GM23338 (cell line): ENCODE data around the gene EXOC3L2. TPM values are rescaled to one million over a fixed set of nuclear protein-coding genes. Genes with fewer than 3 reads are reported as not detected.

Source experiments
- ATAC-seq: fragments of 200-7000 bp; cut with Tn5 transposase; 3 replicates; pipeline ENCODE4 v1.9.1; 2020
- DNase-seq: peaks from one replicate; pipeline ENCODE4 v3.0.0-alpha.2; 2015; ENCODE audit warnings: low spot score
- H2AFZ ChIP-seq: fragments of 200-600 bp; sonication (generic); 2 replicates; pipeline ENCODE4 v1.8.0; 2016; ENCODE audit warnings: antibody characterized with exemption, mild to moderate bottlenecking, moderate library complexity
- H3F3A ChIP-seq: fragments of 200-600 bp; sonication (generic); replicated peaks from 2 replicates; pipeline ENCODE4 v1.8.0; 2017; ENCODE audit warnings: antibody characterized with exemption, mixed run types, low read depth
- H3K27ac ChIP-seq: fragments of 200-600 bp; sonication (generic); 2 replicates; pipeline ENCODE4 v1.6.1; 2016; ENCODE audit warnings: low read depth
- H3K27me3 ChIP-seq: fragments of 200-600 bp; sonication (generic); 2 replicates; pipeline ENCODE4 v1.8.0; 2016; ENCODE audit warnings: mild to moderate bottlenecking, mixed run types, moderate library complexity; ENCODE audit not compliant: insufficient read depth
- H3K36me3 ChIP-seq: fragments of 200-600 bp; sonication (generic); 2 replicates; pipeline ENCODE4 v1.8.0; 2016; ENCODE audit warnings: mild to moderate bottlenecking; ENCODE audit not compliant: insufficient read depth
- H3K4me1 ChIP-seq: fragments of 200-600 bp; sonication (generic); 2 replicates; pipeline ENCODE4 v1.8.0; 2016; ENCODE audit warnings: mild to moderate bottlenecking, moderate library complexity; ENCODE audit not compliant: insufficient read depth
- H3K4me2 ChIP-seq: fragments of 200-600 bp; sonication (generic); 2 replicates; pipeline ENCODE4 v1.7.1; 2017; ENCODE audit warnings: mixed run types
- H3K4me3 ChIP-seq: fragments of 200-600 bp; sonication (generic); 2 replicates; pipeline ENCODE4 v1.6.1; 2016; ENCODE audit warnings: mixed run types
- H3K79me2 ChIP-seq: fragments of 200-600 bp; sonication (generic); replicated peaks from 2 replicates; pipeline ENCODE4 v1.8.0; 2017; ENCODE audit warnings: mild to moderate bottlenecking; ENCODE audit not compliant: insufficient read depth
- H3K9me2 ChIP-seq: fragments of 200-600 bp; sonication (generic); 2 replicates; pipeline ENCODE4 v1.8.0; 2017; ENCODE audit not compliant: insufficient read depth
- H4K20me1 ChIP-seq: fragments of 200-600 bp; sonication (generic); replicated peaks from 2 replicates; pipeline ENCODE4 v1.8.0; 2017; ENCODE audit warnings: mild to moderate bottlenecking; ENCODE audit not compliant: insufficient read depth
- H3K27ac Mint-ChIP-seq: 2 replicates; pipeline ENCODE4 v1.8.0; 2020; ENCODE audit warnings: inconsistent platforms, mild to moderate bottlenecking, moderate library complexity, mixed read lengths
- H3K27me3 Mint-ChIP-seq: 3 replicates; pipeline ENCODE4 v1.8.0; 2022; ENCODE audit warnings: low read depth, mild to moderate bottlenecking, moderate library complexity, mixed read lengths, inconsistent platforms; ENCODE audit not compliant: insufficient read depth, poor library complexity
- H3K36me3 Mint-ChIP-seq: 3 replicates; pipeline ENCODE4 v1.8.0; 2021; ENCODE audit warnings: low read depth, mild to moderate bottlenecking, inconsistent platforms, moderate library complexity, mixed read lengths
- H3K4me1 Mint-ChIP-seq: 3 replicates; pipeline ENCODE4 v1.8.0; 2020; ENCODE audit warnings: mild to moderate bottlenecking, inconsistent platforms, mixed read lengths
- H3K4me3 Mint-ChIP-seq: 3 replicates; pipeline ENCODE4 v1.8.0; 2021; ENCODE audit warnings: moderate library complexity, mild to moderate bottlenecking, inconsistent platforms, mixed read lengths
- H3K9me3 Mint-ChIP-seq: 3 replicates; pipeline ENCODE4 v1.8.0; 2020; ENCODE audit warnings: moderate library complexity, mild to moderate bottlenecking, inconsistent platforms, mixed read lengths
- CREB1 ChIP-seq: fragments of 250-450 bp; sonication (Bioruptor Pico); IDR thresholded peaks from 2 replicates; pipeline ENCODE4 v1.5.0; 2020; ENCODE audit warnings: low read depth, mild to moderate bottlenecking, moderate library complexity
- CTCF ChIP-seq, 2 experiments: fragments of 200-600 bp in 1 of 2; sonication (generic) in 1 of 2; conservative IDR thresholded peaks; 2 replicates each; pipeline versions ENCODE4 v1.5.1 to v1.6.1; 2016 to 2017; ENCODE audit warnings: antibody characterized with exemption in 2 of 2, low read depth in 2 of 2, mild to moderate bottlenecking in 2 of 2, moderate library complexity in 1 of 2
- EZH2 ChIP-seq: fragments of 200-600 bp; sonication (generic); IDR thresholded peaks from one replicate; pipeline ENCODE4 v1.8.0; 2017; ENCODE audit warnings: antibody characterized with exemption, mild to moderate bottlenecking, low read depth; ENCODE audit not compliant: unreplicated experiment
- EZH2phosphoT487 ChIP-seq: fragments of 200-600 bp; sonication (generic); IDR thresholded peaks from one replicate; pipeline ENCODE4 v1.8.1; 2018; ENCODE audit warnings: antibody characterized with exemption; ENCODE audit not compliant: unreplicated experiment
- JUNB ChIP-seq: IDR thresholded peaks from one replicate; pipeline ENCODE4 v1.6.1; 2016; ENCODE audit warnings: antibody characterized with exemption; ENCODE audit not compliant: unreplicated experiment
- NANOG ChIP-seq: IDR thresholded peaks from 2 replicates; pipeline ENCODE4 v1.6.1; 2016; ENCODE audit warnings: antibody characterized with exemption, borderline replicate concordance
- POLR2AphosphoS5 ChIP-seq: IDR thresholded peaks from 2 replicates; pipeline ENCODE4 v1.6.1; 2016; ENCODE audit warnings: antibody characterized with exemption, low read depth
- STAT1 ChIP-seq: IDR thresholded peaks from one replicate; pipeline ENCODE4 v1.6.1; 2016; ENCODE audit warnings: antibody characterized with exemption; ENCODE audit not compliant: unreplicated experiment
- ZNF114 ChIP-seq: fragments of 250-450 bp; sonication (Bioruptor Pico); IDR thresholded peaks from 2 replicates; pipeline ENCODE4 v1.5.0; 2020; ENCODE audit warnings: mild to moderate bottlenecking, moderate library complexity
- ZNF331 ChIP-seq: fragments of 250-450 bp; sonication (Bioruptor Pico); IDR thresholded peaks from 2 replicates; pipeline ENCODE4 v1.5.0; 2020; ENCODE audit warnings: low read depth, mild to moderate bottlenecking, moderate library complexity
- polyA plus RNA-seq: library from polyadenylated mRNA; unstranded; fragments of >200 nt; fragmentation: Nextera tagmentation; extraction: Ambion mirVana; gene quantifications from 2 replicates; pipeline ENCODE4 v1.2.1, GENCODE V29; 2016
- total RNA-seq: library from RNA; depleted of rRNA; stranded (reverse); fragments of >200 nt; shearing (Covaris generic); gene quantifications from 2 replicates; pipeline ENCODE4 v1.2.3, GENCODE V29; 2014
- TF ChIP-seq, protein P1 (sequence below): IDR thresholded peaks from 2 replicates; pipeline ENCODE4 v1.6.1; 2016; ENCODE audit warnings: antibody characterized with exemption
- TF ChIP-seq, protein P2 (sequence below): fragments of 250-450 bp; sonication (Bioruptor Pico); IDR thresholded peaks from 2 replicates; pipeline ENCODE4 v1.5.0; 2020; ENCODE audit warnings: mild to moderate bottlenecking, moderate library complexity
- TF ChIP-seq, protein P3 (sequence below): IDR thresholded peaks from one replicate; pipeline ENCODE4 v1.6.1; 2018; ENCODE audit warnings: antibody characterized with exemption; ENCODE audit not compliant: unreplicated experiment

Gene EXOC3L2
- total and polyA plus RNA-seq, 2 experiments from 2014 or later, result 2.8 to 3.2 TPM

- no peak overlapping the region for H3K4me3 ChIP-seq
- no peaks in the 10 kb centered on the region; the same call in 1 of the 2 replicates for H3F3A ChIP-seq
- peaks cover 6% of the 10 kb centered on the region for H3K4me1 Mint-ChIP-seq
- TF ChIP-seq JUNB (no peak), NANOG (no peak), CTCF (conservative IDR thresholded peaks at IDR 0.05; ENCODE audit: low read depth in 2 of 2) (no peak), CREB1 (CRISPR knock-in tag) (no peak), POLR2AphosphoS5 (no peak), EZH2phosphoT487 (no peak), ZNF114 (CRISPR knock-in tag) (no peak), ZNF331 (CRISPR knock-in tag) (no peak), EZH2 (no peak), STAT1 (no peak)
- TF ChIP-seq, protein P1, sequence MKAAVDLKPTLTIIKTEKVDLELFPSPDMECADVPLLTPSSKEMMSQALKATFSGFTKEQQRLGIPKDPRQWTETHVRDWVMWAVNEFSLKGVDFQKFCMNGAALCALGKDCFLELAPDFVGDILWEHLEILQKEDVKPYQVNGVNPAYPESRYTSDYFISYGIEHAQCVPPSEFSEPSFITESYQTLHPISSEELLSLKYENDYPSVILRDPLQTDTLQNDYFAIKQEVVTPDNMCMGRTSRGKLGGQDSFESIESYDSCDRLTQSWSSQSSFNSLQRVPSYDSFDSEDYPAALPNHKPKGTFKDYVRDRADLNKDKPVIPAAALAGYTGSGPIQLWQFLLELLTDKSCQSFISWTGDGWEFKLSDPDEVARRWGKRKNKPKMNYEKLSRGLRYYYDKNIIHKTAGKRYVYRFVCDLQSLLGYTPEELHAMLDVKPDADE, result no peak
- TF ChIP-seq, protein P2, sequence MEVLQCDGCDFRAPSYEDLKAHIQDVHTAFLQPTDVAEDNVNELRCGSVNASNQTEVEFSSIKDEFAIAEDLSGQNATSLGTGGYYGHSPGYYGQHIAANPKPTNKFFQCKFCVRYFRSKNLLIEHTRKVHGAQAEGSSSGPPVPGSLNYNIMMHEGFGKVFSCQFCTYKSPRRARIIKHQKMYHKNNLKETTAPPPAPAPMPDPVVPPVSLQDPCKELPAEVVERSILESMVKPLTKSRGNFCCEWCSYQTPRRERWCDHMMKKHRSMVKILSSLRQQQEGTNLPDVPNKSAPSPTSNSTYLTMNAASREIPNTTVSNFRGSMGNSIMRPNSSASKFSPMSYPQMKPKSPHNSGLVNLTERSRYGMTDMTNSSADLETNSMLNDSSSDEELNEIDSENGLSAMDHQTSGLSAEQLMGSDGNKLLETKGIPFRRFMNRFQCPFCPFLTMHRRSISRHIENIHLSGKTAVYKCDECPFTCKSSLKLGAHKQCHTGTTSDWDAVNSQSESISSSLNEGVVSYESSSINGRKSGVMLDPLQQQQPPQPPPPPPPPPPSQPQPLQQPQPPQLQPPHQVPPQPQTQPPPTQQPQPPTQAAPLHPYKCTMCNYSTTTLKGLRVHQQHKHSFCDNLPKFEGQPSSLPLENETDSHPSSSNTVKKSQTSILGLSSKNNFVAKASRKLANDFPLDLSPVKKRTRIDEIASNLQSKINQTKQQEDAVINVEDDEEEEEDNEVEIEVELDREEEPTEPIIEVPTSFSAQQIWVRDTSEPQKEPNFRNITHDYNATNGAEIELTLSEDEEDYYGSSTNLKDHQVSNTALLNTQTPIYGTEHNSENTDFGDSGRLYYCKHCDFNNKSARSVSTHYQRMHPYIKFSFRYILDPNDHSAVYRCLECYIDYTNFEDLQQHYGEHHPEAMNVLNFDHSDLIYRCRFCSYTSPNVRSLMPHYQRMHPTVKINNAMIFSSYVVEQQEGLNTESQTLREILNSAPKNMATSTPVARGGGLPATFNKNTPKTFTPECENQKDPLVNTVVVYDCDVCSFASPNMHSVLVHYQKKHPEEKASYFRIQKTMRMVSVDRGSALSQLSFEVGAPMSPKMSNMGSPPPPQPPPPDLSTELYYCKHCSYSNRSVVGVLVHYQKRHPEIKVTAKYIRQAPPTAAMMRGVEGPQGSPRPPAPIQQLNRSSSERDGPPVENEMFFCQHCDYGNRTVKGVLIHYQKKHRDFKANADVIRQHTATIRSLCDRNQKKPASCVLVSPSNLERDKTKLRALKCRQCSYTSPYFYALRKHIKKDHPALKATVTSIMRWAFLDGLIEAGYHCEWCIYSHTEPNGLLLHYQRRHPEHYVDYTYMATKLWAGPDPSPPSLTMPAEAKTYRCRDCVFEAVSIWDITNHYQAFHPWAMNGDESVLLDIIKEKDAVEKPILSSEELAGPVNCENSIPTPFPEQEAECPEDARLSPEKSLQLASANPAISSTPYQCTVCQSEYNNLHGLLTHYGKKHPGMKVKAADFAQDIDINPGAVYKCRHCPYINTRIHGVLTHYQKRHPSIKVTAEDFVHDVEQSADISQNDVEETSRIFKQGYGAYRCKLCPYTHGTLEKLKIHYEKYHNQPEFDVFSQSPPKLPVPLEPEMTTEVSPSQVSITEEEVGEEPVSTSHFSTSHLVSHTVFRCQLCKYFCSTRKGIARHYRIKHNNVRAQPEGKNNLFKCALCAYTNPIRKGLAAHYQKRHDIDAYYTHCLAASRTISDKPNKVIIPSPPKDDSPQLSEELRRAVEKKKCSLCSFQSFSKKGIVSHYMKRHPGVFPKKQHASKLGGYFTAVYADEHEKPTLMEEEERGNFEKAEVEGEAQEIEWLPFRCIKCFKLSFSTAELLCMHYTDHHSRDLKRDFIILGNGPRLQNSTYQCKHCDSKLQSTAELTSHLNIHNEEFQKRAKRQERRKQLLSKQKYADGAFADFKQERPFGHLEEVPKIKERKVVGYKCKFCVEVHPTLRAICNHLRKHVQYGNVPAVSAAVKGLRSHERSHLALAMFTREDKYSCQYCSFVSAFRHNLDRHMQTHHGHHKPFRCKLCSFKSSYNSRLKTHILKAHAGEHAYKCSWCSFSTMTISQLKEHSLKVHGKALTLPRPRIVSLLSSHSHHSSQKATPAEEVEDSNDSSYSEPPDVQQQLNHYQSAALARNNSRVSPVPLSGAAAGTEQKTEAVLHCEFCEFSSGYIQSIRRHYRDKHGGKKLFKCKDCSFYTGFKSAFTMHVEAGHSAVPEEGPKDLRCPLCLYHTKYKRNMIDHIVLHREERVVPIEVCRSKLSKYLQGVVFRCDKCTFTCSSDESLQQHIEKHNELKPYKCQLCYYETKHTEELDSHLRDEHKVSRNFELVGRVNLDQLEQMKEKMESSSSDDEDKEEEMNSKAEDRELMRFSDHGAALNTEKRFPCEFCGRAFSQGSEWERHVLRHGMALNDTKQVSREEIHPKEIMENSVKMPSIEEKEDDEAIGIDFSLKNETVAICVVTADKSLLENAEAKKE (CRISPR knock-in tag), result no peak
- TF ChIP-seq, protein P3, sequence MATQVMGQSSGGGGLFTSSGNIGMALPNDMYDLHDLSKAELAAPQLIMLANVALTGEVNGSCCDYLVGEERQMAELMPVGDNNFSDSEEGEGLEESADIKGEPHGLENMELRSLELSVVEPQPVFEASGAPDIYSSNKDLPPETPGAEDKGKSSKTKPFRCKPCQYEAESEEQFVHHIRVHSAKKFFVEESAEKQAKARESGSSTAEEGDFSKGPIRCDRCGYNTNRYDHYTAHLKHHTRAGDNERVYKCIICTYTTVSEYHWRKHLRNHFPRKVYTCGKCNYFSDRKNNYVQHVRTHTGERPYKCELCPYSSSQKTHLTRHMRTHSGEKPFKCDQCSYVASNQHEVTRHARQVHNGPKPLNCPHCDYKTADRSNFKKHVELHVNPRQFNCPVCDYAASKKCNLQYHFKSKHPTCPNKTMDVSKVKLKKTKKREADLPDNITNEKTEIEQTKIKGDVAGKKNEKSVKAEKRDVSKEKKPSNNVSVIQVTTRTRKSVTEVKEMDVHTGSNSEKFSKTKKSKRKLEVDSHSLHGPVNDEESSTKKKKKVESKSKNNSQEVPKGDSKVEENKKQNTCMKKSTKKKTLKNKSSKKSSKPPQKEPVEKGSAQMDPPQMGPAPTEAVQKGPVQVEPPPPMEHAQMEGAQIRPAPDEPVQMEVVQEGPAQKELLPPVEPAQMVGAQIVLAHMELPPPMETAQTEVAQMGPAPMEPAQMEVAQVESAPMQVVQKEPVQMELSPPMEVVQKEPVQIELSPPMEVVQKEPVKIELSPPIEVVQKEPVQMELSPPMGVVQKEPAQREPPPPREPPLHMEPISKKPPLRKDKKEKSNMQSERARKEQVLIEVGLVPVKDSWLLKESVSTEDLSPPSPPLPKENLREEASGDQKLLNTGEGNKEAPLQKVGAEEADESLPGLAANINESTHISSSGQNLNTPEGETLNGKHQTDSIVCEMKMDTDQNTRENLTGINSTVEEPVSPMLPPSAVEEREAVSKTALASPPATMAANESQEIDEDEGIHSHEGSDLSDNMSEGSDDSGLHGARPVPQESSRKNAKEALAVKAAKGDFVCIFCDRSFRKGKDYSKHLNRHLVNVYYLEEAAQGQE, result no peak
- H3K27ac ChIP-seq, result no peak overlapping the region
- H2AFZ ChIP-seq, result no peak overlapping the region
- H3K27me3 ChIP-seq, result no peaks in the 10 kb centered on the region
- no peak overlapping the region for H3K4me3 Mint-ChIP-seq
- H3K9me2 ChIP-seq, result no peaks in the 10 kb centered on the region
- no peaks in the 10 kb centered on the region; the same call in 1 of the 2 replicates for H3K79me2 ChIP-seq
- H3K36me3 ChIP-seq, result no peaks in the 10 kb centered on the region
- no peaks in the 10 kb centered on the region for H3K9me3 Mint-ChIP-seq
- H3K4me2 ChIP-seq, result no peak overlapping the region
- H3K27ac Mint-ChIP-seq, result no peak overlapping the region
- no peaks in the 10 kb centered on the region; the same call in 2 of the 3 replicates for H3K36me3 Mint-ChIP-seq
- 0 out of 2 replicates have a peak, but pooled peaks cover 4% of the 10 kb centered on the region for H3K4me1 ChIP-seq
- DNase-seq (no peak), ATAC-seq (no peak)
- no peaks in the 10 kb centered on the region; the same call in 1 of the 2 replicates for H4K20me1 ChIP-seq
- peaks cover 14% of the 10 kb centered on the region for H3K27me3 Mint-ChIP-seq
Observed at GRCh38 chr19:45169602-45170001, 75.6 kb downstream of the EXOC3L2 start.
